Erythroblast (primary cell): ENCODE measurements around the gene MFSD12.
"Not testable (repeated sequence)": the region's sequence is repeated elsewhere in the genome, so short reads cannot be mapped to it uniquely, and the experiment has no call there.

ENCODE experiments used
- DNase-seq, 2 experiments: peaks; one replicate each; lab custom pipeline; 2025; lab: John Stamatoyannopoulos, UW
- GATA1 ChIP-seq: IDR thresholded peaks from 2 replicates; pipeline ENCODE4 v1.6.1; 2011; ENCODE audit warnings: low read depth, mild to moderate bottlenecking, control low read depth, low read length, moderate library complexity
- POLR2A ChIP-seq: IDR thresholded peaks from 2 replicates; pipeline ENCODE4 v1.6.1; 2011; ENCODE audit warnings: mild to moderate bottlenecking, low read length

The MFSD12 gene

GRCh38 chr19:3512562-3513228 is 44.7 kb downstream of the MFSD12 start:
- DNase-seq, result no peak
- no peak for TF ChIP-seq GATA1
- no peak for TF ChIP-seq POLR2A

GRCh38 chr19:3511506-3512251 is 45.7 kb downstream of the MFSD12 start:
- DNase-seq, result no peak
- TF ChIP-seq POLR2A (no peak), GATA1 (no peak)

DNA sequence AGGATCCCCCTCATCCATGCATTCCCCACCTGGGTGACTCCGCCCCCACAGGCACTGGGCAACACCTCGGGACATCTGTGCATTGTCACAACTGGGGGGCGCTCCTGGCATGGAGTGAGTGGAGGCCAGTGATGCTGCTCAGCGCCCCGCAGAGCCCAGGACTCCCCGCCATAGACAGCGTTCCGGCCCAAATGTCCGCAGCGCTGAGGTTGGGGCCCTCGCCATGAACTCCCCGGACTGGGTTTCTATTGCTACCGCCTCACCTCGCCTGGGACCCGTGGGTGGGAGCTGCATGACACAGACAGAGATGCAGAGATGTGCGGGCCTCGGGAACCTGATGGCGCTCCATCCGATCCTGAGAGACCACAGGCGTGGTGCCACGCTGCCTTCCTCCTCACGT is 46.7 kb downstream of the MFSD12 start:
- TF ChIP-seq POLR2A, result no peak
- TF ChIP-seq GATA1, result no peak
- no peak for DNase-seq

GRCh38 chr19:3509566-3509989 is 47.8 kb downstream of the MFSD12 start:
- no peak for DNase-seq
- TF ChIP-seq GATA1, result no peak
- no peak for TF ChIP-seq POLR2A

- no peak for DNase-seq
- TF ChIP-seq GATA1 (no peak), POLR2A (no peak)
These were observed 48.4 kb downstream of the MFSD12 start for GRCh38 chr19:3508771-3509535.

- DNase-seq, result not testable (repeated sequence)
These were observed 49.2 kb downstream of the MFSD12 start for GRCh38 chr19:3508121-3508661.

GRCh38 chr19:3507371-3508120 is 49.8 kb downstream of the MFSD12 start:
- DNase-seq, result peak in 1 of 2 experiments; percentile 50
- TF ChIP-seq GATA1 (no peak), POLR2A (no peak)

DNA sequence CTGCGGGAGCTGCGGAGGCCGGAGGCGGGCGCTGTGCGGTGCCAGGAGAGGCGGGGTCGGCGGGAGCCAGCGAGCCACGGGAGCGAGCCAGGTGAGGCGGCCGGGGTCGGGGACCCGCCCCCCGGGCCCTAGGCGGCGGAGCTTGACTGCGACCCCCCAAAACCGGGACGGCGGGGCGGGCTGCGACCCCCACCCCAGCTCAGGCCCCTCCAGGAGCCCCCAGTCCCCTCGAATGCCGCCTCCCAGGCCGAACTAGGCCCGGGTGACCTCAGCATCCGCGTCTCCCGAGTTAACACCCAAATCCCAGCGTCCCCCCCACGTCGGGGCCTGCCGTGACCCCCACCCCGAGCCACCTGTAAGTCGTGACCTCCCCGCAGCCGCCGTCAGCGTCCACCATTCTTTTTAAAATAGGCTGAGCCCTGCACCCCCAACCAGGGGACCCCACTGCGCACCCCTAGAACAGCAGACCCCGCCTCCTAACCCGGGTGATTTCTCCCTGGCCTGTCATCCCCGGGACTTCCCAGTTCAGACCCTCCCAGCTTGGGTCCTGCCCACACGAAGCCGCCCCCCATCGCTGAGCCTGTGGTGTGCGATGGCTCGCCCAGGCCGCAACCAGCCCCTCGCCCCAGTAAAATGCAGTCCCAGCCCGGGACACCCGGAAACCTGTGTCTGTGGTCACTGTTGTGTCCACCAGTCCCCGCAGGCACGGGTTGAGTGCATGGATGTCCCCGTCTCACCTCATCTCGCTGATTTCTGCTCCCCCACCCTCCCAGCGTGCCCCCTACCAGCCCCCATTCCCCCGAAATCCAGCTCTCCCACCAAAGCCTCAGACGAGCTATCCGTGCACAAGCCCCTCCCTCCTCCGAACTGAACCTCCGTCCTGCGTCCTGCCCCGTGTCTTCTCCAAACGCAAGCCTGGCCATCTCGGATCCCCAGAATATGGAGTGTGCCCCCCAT is 50.7 kb downstream of the MFSD12 start:
- peak in 1 of 2 experiments; percentile 73 for DNase-seq
- no peak for TF ChIP-seq POLR2A
- TF ChIP-seq GATA1, result no peak

- peak; percentile 99 to 100 for DNase-seq
- peak; percentile 87 for TF ChIP-seq POLR2A
- TF ChIP-seq GATA1, result no peak
These were observed 51.6 kb downstream of the MFSD12 start, which contains the start of gene FZR1 for GRCh38 chr19:3505598-3506383. Gene FZR1 (plus strand): TSS chr19:3506311. CDS start chr19:3522990, 16,679 bp downstream.

DNA sequence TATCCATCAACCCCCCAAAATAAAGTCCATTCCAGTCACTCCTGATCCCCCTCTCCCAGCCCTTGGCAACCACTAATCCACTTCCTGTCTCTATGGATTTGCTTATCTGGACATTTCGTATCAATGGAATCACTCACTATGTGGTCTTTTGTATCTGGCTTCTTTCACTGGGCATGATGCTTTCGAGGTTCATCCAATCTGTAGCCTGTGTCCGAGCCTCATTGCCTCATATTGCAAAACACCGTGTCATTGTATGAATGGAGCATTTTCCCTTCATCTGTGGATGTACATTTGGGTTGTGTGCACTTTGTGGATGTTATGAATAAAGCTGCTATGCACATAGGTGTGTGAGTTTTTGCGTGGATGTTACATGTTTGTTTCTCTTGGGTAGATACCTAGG is 52.7 kb downstream of the MFSD12 start:
- TF ChIP-seq POLR2A (no peak), GATA1 (no peak)
- DNase-seq, result peak in 1 of 2 experiments; percentile 51

DNA sequence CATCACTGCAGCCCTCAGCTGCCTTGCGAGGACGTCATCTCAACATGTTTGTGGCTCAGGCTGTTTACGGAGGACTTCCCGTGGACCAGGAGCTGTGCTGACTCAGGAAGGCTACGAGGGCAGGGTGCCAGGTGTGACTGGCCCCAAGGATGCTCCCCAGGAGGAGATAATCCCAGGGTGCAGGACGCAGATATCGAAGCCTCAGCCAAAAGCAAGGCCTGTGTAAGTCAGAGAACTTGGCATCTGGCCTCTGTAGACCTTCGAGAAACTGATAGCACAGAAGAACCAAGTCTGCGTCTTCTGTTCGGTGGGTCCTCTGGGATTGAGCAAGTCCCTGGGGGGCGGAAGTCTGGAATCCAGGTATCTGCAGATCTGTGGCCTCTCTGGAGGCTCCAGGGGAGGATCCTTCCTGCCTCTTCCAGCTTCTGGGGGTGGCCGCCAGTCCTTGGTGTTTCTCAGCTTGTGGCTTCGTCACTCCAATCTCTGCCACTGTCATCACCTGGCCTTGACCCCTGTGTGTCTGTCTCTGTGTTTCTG is 54.3 kb downstream of the MFSD12 start:
- peak; percentile 75 to 83 for DNase-seq
- TF ChIP-seq GATA1, result no peak

GRCh38 chr19:3501780-3502179 is 55.6 kb downstream of the MFSD12 start:
- no peak for DNase-seq

More at GRCh38 chr19:3501780-3502179, 55.6 kb downstream of the MFSD12 start:
- no peak for TF ChIP-seq GATA1
- TF ChIP-seq POLR2A, result no peak
